ENCODE measurements around the gene LUZP1.

- TF ChIP-seq YY1 (IDR thresholded peaks at IDR 0.05) (no peak), ZBTB33 (IDR thresholded peaks at IDR 0.05) (no peak), CTCF (IDR thresholded peaks at IDR 0.05; ENCODE audit: low read depth, low read length, missing input control) (no peak), JUND (IDR thresholded peaks at IDR 0.05) (no peak), TAF1 (conservative IDR thresholded peaks at IDR 0.05) (no peak), REST (IDR thresholded peaks at IDR 0.05) (no peak), NR2F2 (IDR thresholded peaks at IDR 0.05) (no peak)
Measured at GRCh38 chr1:23062271-23062670, 106.4 kb downstream of the LUZP1 start.

All from liver (tissue), 3 donors.